NOMO-1 treated with dmso at 0.1 percent for 144 hours (cell line): ENCODE results near the gene CDS1.
A peak's percentile ranks its signal among the peaks of the same experiment; 100 is the strongest.
"Not testable (repeated sequence)": the region's sequence is repeated elsewhere in the genome, so short reads cannot be mapped to it uniquely, and the experiment has no call there.

Experiments
- DNase-seq: peaks from one replicate; lab custom pipeline; 2025; ENCODE audit not compliant: unreplicated experiment; lab: John Stamatoyannopoulos, UW

Gene CDS1

DNA sequence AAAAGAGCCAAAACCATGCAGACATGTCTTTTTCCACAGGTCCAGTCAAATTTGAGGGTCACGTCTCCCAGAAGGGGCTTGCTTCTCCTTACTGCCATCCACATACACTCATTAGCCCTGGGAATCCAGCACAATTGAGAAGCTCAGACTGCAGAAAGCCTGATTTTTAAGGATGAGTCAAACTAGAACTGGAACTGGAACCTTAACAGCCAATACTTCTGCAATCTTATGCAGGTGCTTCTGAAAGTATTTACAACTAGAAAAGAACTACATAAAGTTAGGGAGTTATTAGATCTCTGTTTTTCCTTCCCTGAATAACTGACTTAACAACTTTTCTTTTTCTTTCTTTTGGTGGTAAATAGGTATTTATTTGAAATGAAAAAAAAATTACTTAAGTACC, 86.3 kb downstream of the CDS1 start:
- no peak for DNase-seq

- no peak for DNase-seq
These were observed 89.2 kb downstream of the CDS1 start for GRCh38 chr4:84672177-84672576.

DNA sequence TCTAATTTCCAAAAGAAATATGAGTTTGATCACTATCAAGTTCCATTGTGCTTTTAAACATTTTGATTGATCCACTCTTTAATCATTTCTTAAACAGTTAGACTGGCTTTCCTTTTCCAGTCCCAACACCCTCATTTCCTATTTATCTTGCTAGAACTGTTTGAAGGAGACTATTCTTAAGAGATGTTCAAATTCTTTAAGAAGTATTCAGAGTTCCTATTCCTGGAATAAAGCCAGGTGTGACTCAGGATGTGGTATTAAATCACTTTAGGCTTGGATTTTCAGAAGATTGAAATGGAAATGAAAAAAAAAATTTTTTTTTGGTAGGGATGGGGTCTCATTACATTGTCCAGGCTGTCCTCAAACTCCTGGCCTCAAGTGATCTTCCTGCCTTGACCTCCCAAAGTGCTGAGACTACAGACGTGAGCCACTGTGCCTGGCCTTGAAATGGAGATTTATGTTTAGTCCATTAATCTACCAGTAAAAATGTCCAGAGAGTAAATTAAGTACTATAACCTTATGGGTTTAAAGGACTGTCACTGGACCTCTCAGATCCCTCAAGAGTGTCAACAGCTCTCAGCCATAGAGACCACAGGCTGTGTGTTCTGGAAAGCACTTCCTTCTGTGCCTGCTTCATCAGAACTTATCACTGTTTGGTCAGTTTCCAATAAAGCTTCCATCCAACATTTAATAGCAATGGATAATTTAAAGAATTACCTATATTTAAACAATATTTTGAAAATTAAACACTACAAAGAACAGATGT, 90.7 kb downstream of the CDS1 start:
- DNase-seq = no peak

DNA sequence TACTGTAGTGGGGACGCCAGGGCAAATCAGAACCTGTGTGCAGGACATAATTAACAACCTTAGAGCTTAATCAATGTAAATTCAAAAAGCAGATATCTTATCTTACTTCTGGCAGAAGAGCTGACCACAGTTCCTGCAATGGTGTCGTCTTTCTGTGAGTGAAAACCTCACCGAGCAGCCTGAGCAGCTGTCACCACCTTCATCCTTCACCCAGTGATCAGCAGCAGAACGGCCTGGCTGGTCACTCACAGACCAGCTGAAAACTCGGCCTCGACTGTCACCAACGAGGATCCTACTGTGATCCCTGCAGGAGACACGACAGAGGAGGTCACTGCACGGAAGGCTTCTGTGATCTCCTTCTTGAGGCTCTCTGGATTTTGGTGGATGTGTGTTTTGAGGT, 94.2 kb downstream of the CDS1 start:
- no peak for DNase-seq

- DNase-seq = no peak
These were observed 95.1 kb downstream of the CDS1 start for GRCh38 chr4:84677995-84678394.

- DNase-seq = no peak
These were observed 96.2 kb downstream of the CDS1 start for GRCh38 chr4:84678976-84679744.

- no peak for DNase-seq
These were observed 98.0 kb downstream of the CDS1 start for GRCh38 chr4:84680956-84681355.

DNA sequence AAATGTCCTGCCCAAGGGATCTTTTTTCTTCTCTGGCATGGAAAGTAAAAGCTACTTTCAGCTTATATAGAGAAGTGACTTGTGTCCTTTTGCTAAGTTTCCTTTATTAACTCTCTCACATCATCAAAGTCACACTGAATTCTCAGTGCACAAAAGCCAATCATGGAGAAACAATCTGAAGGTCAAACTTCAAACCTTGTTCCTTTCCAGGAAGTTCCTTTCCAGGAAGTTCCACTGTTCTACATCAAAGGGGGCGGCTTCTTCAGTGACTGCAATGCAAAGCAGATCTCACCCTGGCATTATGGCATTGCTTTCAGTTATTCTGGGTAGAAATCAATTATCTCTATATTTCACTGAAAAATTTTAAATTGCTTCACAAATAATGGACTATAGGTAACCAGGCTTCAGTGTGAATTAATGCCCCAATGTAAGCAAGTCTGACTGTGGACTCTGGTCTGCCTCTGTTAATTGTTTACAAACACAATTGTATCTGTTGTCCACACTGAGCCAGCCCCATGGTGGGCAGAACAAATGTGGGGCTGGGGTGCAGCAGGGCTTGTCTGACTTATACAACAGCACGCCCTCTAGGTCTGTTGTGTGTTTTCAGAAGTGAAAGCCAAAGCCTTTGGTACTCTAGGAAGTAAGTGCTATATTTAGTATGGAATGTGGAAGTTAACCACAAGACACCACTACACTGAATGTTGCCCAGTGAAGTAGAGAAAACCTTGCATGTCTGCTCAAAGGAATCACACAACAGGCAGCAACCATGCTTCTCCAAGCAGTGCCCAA, 98.8 kb downstream of the CDS1 start:
- DNase-seq = no peak

DNA sequence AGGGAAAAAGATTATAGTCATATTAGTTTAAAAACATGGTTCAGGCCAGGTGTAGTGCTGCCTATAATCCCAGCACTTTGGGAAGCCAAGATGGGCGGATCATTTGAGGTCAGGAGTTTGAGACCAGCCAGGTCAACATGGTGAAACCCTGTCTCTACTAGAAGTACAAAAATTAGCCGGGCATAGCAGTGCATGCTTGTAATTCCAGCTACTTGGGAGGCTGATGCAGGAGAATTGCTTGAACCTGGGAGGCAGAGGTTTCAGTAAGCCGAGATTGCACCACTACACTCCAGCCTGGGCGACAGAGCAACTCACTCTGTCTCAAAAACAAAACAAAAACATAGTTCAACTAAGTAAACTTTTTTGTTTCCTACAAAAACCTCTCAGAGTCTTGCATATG, 99.7 kb downstream of the CDS1 start:
- DNase-seq = not testable (repeated sequence)

DNA sequence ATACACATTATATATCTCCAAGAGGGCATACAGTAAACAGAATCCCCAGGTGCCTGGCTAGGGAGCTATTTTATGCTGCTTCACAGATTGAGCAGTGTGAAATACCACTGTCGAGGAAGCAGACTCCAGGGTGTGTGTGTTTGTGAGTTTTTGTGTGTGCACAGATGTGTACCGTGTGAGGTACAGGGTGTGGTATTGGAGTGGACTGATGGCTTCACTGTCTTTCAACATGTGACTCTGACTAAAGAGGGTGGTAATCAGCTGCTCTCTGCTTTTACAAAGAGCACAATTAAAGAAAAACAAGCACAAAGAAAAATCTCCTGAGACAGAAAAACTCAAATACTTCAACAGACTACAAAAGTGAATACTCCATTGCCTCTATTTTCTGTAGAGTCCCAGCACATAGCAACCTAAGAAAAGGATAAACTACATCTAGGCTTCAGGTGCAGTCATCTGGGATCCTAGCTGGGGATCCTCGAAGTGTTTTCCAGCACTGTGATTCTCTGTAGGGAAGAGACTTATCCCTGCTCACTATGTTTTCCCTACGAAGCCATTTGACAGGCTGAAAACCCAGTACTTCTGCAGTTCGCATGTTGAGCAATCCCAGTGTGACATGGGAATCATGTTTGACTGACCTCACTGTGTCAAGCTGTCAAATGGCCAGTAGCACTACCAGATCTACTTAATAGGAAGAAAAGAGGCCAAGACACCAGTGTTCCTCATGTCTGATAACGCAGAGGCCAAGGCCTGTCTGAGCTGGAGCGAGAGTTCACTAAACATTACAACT, 100.3 kb downstream of the CDS1 start:
- DNase-seq = no peak

DNA sequence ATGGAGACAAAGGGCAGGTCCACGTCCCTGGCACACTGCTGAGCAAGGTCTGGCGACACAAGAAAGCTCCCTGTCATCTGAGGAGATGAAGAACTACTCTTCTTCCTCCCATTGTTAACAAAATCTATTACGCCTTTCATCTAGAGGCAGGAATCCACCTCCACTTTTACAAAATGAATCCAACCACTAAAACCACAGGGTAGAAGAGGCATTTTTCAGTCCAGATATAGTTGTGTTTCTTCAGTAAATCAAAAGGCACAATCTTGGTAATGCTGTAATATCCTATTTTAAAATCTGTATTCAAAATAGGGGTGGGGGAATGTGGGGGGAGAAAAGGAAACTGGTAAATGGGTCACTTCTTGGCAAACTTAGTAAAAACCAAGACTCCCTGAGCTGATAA, 101.4 kb downstream of the CDS1 start:
- DNase-seq = no peak

DNA sequence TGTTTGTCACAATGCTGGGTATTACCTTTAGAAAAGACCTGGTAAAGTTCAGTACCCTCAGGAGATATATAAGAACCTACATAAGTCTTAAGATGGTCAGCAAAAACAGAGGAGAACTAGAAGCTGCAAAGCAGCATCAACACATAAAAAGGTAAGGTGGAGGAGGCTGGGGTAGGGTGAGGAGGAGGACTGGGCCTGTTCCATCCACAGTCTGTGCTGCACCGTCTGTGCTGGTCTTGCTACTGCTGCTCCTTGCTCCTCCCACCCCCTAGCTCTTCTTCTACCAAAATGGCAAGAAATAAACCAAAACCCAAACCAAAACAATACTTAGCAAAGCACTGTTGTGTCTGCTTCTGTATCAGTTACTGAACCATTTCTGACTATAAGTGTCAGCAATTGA, 102.2 kb downstream of the CDS1 start:
- DNase-seq = no peak

DNA sequence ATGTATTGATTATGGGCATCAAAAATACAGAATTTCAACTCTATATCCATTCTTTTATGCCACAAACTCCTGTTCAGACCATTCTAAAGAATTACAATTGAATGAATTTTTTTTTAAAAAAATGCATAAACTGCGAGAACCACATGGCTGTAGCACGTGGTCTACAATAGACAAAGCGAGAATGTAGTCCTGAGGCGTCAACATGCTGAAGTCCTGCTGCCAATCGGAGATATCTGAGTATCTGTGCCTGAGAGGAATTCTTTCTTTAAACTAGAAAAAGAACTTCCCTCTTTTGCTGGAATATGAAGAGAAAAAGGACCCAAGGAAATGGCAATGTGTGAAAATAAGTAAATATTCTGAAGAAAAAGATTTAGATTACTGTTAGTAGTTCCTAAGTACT, 105.7 kb downstream of the CDS1 start:
- no peak for DNase-seq

- no peak for DNase-seq
These were observed 106.3 kb downstream of the CDS1 start for GRCh38 chr4:84689197-84689596.

DNA sequence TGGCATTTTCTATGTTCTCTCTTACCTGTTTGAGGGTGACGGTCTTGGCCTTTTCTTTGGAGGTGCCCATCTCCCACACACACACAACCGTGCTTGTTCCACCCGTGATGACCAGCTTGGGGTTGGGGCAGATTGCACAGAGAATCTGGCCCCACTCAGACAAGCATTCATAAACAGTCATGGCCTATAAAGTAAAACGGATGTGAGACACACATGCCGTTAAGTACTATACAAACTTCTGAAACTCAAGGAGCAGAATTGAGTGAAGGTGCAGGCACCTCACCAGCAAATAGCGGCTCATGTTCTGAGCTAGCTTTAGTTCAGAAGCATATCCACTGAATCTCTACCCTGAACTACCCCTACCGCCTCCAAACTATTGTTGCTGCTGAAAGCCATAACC, 107.6 kb downstream of the CDS1 start:
- DNase-seq = no peak

- peak; percentile 58 for DNase-seq
These were observed 108.3 kb downstream of the CDS1 start for GRCh38 chr4:84691170-84691691.

DNA sequence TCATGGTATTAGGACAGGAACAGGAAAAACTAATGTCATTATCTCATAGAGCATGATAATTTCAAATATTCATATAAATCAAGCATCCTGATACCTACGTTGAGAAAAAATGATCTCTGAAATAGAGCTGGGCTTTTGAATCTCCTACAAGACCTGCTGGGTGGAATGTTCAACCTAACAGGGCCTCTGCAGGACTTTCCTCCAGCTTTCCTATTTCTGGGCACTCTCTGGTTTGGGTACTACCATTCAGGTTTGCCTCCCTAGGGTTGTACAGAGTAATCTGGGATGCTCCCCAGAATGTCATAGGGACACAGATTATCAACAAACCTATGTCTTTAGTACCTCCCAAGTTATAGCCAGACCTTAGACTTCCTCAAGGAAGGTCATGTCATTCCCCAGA, 108.9 kb downstream of the CDS1 start:
- no peak for DNase-seq

- DNase-seq = no peak
These were observed 114.2 kb downstream of the CDS1 start for GRCh38 chr4:84697159-84697558.

DNA sequence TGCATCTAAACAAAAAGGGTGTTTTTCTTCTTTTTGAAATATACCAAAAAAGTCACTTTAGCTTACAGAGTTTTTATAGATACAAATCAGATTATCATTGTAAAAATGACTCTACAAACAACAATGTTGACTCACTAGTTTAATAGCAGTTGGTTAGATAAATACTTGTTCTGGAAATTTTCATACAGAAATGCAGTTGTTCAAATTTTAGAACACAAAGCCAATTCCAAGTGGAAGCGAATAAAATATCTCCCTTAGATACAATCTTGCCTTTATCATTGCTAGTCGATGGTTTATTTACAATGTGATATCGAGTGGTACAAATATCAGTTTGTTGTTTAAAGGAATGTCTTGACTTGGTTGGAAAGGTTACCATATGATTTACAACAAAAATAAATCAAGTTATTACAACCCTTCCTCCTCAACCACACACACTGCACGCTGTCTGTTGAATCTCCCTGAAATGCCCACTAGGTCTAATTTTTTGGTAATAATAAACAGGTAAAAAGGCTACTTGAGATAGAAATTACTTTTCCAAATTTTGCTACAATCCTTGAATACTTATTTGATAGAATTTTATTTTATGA, 114.8 kb downstream of the CDS1 start:
- DNase-seq = no peak

GRCh38 chr4:84699001-84699671, 116.2 kb downstream of the CDS1 start:
- no peak for DNase-seq
